Raji (cell line): Measurements from ENCODE around the gene RELL2.

Experiments
- POLR2A ChIP-seq: IDR thresholded peaks from 2 replicates; pipeline ENCODE4 v1.6.1; 2011; ENCODE audit warnings: low read depth, low read length, control low read depth; ENCODE audit not compliant: insufficient read depth

The RELL2 gene

GRCh38 chr5:141615991-141616720 is 20.6 kb upstream of the RELL2 start:
- no peak for TF ChIP-seq POLR2A

GRCh38 chr5:141617128-141617527 is 19.7 kb upstream of the RELL2 start:
- no peak for TF ChIP-seq POLR2A

- no peak for TF ChIP-seq POLR2A
Observed at GRCh38 chr5:141617682-141618029, 19.1 kb upstream of the RELL2 start.

DNA sequence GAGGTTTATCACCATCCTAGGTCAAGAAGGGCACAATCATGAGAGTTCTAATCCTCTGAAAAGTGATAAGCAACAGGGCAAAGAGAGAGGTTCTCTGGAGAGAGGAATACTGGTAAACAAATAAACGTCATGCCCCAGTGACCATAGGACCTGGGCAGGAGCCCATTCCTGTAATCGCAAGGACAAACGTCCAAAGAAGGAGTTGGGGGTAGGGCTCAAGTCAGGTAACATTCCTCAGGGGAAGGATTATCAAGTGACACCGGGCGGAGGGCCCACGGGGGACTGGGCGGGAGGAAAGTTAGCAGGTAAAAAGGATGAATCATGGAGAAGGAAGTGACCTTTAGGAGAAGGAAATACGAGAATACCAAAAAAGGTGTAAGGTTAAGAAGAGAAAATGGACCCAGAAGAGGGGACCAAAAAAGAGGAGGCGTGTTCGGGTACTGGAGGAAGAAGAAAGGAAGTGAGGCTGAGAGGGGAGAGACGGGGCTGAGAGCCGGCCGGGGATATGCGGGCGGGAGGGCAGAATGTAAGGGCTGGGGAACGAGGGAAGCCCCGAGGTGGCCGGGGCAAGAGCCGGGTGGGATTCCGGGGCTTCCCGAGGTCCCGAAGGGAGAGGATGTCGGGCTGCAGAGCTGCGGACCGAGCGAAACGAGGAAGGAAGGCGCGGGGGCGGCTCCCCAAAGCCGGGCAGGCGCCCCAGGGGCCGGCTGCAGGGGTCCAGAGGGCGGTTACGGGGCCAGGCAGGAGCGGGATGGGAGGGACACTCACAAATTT is 18.6 kb upstream of the RELL2 start:
- TF ChIP-seq POLR2A, result no peak; the same call in 1 of the 2 replicates

DNA sequence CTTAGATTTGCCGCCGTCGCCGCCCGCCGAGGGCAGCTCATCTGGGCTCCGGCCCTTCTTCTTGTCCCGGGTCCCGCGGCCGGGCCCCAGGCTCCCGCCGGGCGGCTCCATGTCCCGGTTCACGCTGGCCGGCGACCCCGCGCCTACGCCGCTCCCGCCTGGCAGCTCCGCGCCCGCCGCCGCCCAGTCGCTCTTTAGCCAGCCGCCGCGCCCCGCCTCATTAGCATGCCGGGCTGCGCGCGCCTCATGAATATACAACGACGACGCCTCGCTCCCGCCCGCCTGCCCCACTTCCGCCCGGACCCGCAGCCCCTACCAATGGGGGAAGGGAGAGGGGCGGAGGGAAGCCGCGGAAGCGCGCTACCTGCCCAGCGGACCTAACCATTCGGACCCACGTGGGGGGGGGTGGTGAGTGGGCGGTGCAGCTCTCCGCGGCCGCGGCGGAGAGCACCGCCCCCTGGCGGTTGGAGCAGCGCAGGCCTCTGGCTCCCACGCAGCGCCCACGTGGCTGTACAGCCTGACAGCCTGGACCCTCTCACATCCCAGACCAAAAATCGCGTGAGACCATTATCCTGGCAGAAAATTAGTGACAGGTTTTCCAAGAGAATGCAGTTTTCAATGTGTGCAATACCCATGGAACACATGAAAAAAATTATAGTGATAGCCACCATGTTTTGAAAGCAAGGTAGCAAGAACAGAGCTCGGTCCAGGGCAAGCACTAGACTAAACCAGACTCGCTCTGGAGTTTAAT is 17.8 kb upstream of the RELL2 start, which contains the start of gene DIAPH1:
TSS of gene DIAPH1 (minus strand) at position 197 of the 751 bp plus-strand sequence. CDS start at position 111, 86 bp downstream.
- peak; percentile 64 for TF ChIP-seq POLR2A

GRCh38 chr5:141623186-141623585 is 13.6 kb upstream of the RELL2 start:
- no peak for TF ChIP-seq POLR2A

DNA sequence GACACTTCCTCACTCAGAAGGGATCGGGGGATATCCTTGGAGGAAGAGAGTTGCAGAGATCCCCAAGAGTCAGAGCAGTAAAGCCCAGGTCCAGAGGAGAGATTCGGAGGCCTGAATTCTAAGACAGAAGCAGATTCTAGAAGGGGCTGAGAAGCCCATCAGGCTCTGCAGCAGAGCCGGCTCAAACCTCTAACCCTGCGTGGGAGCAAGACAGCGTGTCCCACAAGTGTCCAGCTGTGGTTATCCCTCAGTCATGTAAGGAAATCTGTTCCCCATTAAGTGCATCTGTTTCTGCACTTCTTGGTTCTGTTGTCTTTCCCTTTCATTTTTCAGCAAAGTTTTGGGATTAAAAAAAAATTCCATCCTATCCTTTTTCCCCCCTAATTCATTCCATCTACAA is 13.2 kb upstream of the RELL2 start:
- TF ChIP-seq POLR2A, result no peak

DNA sequence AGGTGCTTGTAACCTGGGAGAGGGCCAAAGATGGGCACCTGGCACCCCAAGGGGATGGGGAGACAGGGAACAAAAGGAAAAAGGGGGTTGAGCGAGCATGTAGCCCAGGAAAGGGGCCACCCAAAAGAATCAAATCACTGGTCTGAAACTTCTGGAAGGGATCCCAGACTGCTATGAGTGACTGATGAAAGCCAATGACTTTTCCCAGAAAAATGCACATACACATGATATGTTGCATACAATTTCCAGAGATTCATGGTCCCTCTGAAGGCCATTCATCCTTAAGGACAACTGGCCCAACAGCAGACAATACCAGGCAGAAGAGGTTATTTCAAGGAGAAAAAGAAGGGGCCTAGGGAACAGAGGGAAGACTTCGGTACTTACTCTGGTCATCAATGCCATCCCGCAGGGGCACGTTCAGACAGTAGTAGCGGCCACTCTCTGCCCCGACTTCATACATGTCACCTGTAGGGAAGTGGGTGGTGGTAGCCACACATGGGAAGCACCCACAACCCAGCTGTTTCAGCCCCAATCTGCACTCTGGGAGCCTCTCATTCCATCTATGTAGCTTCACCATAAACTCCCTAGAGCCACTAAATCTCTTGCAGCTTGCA is 8.5 kb upstream of the RELL2 start:
- no peak for TF ChIP-seq POLR2A

DNA sequence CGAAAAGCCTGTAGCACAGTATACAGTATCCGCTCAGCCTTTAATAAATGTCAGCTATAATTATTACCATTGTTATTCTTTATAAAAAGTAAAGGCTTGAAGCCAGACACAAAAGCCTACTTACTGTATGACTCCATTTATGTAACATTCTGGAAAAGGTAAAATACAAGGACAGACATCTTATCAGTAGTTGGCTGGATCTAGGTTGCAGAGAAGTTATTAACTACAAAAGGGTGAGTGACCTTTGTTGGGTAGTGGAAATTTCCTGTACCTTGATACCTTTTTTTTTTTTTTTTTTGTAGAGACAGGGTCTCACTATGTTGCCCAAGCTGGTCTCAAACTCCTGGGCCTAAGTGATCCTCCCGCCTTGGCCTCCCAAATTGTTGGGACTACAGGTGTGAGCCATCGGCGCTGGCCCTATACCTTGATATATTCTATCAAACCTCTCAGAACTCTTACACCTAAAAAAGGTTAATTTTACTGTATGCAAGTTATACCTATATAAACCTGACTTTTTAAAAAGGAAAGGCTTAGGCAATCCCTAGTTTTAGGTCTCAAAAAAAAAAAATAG is 6.1 kb upstream of the RELL2 start:
- TF ChIP-seq POLR2A, result no peak

DNA sequence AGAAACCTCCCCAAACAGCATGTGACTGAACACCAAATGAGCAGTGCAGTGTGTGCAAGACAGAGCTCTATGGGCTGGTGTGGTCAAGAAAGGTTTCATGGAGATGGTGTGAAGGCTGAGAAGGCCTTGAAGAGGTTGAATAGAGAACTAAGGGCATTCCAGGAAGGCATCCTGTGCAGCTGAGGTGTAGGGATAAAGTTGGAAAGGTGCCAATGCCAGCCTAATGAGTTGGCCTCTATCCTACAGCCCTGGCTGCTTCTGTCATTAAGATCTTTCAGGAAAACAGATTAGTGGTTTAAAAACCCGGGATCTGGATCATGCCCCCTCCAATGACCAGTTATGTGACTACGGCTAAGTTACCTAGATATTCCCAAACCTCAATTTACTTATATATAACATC is 4.1 kb upstream of the RELL2 start:
- TF ChIP-seq POLR2A, result no peak

DNA sequence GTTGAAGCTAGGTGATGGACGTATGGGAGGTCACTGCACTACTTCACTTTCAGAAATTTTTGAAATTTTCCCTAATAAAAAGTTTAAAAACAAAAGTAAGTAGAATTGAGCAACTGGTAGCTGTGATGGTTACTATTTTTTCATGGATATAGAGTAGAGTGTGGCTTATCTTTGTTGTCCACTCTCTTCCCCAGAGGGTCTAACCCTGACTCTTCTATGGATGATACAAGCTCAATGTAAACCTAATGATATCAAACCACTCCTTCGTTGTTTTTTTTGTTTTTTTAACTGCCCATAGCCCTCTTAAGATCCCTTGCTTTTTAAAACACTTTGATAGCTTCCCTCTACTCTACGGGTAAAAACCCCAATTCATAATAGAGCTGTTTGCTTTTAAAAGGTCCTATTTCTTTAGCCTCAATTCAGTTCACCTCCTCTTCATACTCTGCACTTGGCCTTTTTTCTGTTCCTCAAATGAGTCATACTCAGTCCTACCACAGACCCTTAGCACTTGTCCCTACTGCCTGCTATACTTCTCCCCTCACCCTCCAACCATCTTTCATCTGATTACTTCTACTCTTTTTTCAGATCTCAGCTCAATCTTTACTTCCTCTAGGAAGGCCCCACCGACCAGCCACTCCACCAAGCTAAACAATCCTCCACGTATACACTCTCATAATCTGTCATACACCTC is 2.8 kb upstream of the RELL2 start:
- TF ChIP-seq POLR2A, result no peak

DNA sequence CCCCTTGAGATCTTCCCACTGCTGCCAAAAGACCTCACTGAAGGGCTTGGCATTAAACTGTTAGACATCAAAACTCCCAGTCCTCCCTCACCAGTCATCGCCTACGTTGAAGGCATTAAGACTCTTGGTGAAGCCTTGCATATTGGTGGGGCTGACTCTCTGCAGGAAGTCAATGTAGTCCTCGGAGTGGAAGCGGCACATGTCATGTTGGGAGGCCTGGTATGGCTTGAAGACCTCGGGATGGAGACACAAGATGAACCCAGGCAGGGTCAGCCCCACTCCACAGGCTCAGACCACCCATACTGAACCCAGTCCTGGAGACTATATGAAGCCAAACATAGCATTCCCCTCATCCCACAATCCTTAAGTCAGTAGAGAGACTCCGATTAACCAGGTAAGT is 2.1 kb upstream of the RELL2 start:
- TF ChIP-seq POLR2A, result no peak

GRCh38 chr5:141635646-141636045 is 1.2 kb upstream of the RELL2 start:
- no peak for TF ChIP-seq POLR2A

DNA sequence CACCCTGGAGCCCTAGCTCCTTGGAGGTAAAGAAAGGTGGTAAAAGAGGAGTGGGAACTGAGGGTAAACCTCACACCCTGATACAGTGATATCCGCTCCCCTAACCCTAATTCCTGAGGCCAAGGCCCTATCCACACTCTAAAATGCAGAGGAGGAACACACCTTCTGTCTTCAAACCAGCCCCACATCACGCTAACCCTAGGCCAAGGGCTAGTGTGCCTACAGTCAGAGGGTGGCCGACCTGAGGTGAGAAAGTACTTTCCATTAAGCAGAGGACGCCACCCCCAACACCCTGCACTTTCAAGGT is 738 bp upstream of the RELL2 start:
- no peak for TF ChIP-seq POLR2A
